Activated CD4-positive, CD25-positive, alpha-beta regulatory T cell treated with anti-CD3 and anti-CD28 coated beads, Interleukin-2, amount 50 U/mL, for 16 hours (primary cell): ENCODE results near the gene HSPA1L.
"Not testable (repeated sequence)": the region's sequence is repeated elsewhere in the genome, so short reads cannot be mapped to it uniquely, and the experiment has no call there.

Experiments
- DNase-seq: peaks from one replicate; pipeline ENCODE4 v3.0.0-alpha.2; 2020; ENCODE audit warnings: low read depth, low spot score

The HSPA1L gene

DNA sequence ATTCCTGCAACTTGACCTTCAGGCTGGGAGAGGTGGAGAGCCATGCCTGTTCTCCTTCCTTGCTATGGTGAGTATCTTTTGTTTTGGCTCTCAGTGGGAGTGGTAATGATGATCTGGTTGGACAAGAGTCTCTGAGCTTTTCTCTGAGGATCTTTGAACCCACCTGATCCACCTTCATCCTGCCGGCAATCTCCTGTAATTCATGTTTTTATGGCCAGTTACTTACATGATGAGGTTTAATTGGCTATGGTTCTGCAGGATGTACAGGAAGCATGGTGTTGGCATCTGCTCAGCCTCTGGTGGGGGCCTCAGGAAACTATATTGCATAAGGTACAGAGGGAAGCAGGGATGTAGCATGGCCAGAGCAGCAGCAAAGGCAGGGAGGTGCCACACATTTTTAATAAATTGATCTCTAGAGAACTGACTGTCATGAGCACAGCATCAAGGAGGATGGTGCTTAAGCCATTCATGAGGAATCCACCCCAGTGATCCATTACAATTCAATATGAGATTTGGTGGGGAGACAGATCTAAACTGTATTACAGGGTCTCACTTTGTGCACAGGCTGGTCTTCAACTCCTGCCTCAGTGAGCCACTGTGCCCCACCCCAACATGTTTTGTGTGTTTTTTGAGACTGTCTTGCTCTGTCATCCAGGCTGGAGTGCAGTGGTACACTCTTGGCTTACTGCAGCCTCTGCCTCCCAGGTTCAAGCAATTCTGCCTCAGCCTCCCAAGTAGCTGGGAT is 22.5 kb upstream of the HSPA1L start:
- DNase-seq, result no peak

- no peak for DNase-seq
Measured at GRCh38 chr6:31836474-31837368, 21.6 kb upstream of the HSPA1L start.

DNA sequence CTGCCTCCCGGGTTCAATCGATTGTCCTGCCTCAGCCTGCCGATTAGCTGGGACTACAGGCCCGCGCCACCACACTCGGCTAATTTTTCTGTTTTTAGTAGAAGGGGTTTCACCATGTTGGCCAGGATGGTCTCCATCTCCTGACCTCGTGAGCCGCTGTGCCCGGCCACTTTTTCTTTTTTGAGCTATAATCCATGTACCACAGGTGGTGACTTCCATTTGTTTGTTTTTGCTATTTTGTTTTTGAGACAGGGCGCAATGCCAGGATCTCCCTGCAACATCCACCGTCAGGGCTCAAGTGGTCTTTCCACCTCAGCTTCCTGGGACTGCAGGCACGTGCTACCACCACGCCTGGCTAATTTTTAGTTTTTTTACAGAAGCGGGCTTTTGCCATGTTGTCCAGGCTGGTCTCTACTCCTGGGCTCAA is 21.0 kb upstream of the HSPA1L start:
- no peak for DNase-seq

GRCh38 chr6:31834367-31835250 is 19.5 kb upstream of the HSPA1L start:
- DNase-seq, result peak; percentile 70

GRCh38 chr6:31831350-31832215 is 16.5 kb upstream of the HSPA1L start:
- DNase-seq, result no peak

DNA sequence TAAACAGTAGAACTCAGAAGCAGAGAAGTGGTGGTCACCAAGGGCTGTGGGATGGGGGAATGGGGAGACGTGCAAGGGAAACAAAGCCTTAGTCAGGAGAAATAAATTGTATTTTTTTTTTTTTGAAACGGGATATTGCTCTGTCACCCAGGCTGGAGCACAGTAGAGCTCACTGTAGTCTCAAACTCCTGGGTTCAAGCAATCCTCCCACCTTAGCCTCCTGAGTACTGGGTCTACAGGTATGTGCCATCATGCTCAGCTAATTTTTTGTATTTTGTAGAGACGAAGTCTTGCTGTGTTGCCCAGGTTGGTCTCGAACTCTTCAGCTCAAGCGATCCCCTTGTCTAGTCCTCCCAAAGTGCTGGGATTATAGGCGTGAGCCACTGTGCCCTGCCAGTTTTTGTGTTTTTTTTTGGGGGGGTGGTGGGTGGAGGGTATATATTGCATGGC is 15.8 kb upstream of the HSPA1L start:
- DNase-seq, result no peak

DNA sequence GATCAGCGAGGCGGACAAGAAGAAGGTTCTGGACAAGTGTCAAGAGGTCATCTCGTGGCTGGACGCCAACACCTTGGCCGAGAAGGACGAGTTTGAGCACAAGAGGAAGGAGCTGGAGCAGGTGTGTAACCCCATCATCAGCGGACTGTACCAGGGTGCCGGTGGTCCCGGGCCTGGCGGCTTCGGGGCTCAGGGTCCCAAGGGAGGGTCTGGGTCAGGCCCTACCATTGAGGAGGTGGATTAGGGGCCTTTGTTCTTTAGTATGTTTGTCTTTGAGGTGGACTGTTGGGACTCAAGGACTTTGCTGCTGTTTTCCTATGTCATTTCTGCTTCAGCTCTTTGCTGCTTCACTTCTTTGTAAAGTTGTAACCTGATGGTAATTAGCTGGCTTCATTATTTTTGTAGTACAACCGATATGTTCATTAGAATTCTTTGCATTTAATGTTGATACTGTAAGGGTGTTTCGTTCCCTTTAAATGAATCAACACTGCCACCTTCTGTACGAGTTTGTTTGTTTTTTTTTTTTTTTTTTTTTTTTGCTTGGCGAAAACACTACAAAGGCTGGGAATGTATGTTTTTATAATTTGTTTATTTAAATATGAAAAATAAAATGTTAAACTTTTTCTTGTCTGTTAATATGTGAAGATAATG is 14.7 kb upstream of the HSPA1L start:
- DNase-seq, result no peak

- DNase-seq, result peak; percentile 77
Measured at GRCh38 chr6:31827286-31828079, 12.4 kb upstream of the HSPA1L start, which contains the start of gene HSPA1B. Gene HSPA1B (plus strand): TSS chr6:31827738. CDS start chr6:31827951, 213 bp downstream.

- DNase-seq, result no peak
Measured at GRCh38 chr6:31826793-31827285, 11.8 kb upstream of the HSPA1L start.

- DNase-seq, result no peak
Measured at GRCh38 chr6:31825553-31825952, 10.5 kb upstream of the HSPA1L start.

- DNase-seq, result not testable (repeated sequence)
Measured at GRCh38 chr6:31823592-31824196, 8.6 kb upstream of the HSPA1L start.

DNA sequence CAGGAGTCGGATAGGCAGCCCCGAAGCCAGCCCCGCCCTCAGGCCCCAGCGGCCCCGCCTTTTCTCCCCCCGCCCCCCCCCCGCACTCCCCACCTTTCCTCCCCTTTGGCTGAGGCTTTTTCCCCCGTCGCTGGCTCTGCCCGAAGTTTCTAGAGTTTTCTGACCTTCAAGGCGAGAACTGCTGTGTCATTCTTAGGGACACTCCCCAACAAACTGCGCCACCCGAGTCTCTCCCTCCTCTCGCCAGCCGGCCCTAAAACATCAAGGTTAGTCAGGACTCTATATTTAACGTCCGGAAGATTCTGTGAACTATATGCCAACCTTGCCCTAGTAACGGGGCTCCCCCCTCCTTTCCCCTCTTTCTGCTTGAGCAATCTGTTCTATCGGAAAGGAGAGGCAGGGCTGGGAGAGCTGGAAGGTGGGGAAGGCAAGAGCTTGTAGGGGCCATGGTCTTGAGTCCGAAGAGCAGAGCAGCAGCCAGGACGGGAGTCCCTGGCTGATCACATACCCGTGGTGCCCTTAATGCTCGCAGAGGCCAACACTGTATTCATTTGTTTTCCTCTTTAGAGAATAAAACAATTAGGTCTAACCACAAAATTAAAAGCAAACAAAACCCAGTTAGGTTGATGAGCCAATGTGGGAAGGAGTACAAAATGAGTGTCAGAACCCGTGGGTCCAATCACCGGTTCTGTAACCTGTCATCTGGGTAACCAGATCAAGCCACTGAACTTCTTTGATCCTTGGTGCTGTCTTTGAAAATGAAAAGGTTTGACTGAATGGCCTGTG is 7.1 kb upstream of the HSPA1L start:
- DNase-seq, result peak; percentile 43

- DNase-seq, result peak; percentile 42
Measured at GRCh38 chr6:31821301-31822035, 6.4 kb upstream of the HSPA1L start.

GRCh38 chr6:31820399-31820798 is 5.3 kb upstream of the HSPA1L start:
- not testable (repeated sequence) for DNase-seq

DNA sequence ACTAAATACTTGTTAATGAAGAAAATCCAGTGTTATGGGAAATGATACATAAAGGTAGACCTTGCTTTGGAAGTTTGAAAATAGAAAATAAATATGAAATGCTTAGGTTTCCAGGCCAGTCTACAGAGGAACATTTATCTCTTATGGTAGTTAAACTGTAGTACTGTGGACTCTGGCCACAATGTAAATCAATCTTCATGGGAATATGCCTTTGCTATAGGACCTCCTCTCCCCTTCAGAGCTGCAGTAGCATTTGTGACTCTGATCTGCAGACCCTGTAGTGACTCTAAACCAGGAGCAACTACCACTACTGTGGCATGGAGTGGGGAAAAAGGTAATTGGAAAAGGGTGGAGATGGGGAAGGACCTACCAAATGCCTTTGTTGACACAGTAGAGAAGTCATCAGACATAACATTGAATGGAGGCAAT is 4.8 kb upstream of the HSPA1L start:
- DNase-seq, result no peak

- DNase-seq, result not testable (repeated sequence)
Measured at GRCh38 chr6:31817929-31818511, 2.9 kb upstream of the HSPA1L start.
